ENCODE results near the gene AP2A2.

DNA sequence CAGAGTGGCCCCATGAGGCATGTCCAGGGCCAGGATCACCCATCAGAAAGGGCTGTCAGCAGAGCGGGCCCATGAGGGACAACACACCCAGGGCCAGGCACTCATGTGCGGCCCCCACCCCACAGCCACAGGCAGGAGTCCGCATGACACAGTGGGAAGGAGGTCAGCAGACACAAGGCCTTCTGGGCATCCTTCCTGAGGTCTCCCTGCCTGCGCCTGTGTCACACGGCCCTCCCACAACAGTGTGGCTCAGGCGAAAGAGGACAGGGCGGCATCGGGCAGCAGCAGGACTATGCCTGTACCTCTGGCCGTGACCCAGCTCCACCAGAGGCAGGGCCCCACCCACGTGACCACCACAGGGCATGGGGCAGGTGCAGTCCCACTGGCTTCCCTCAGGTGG lies 42.1 kb upstream of the AP2A2 start:
- TF ChIP-seq POLR2A (IDR thresholded peaks at IDR 0.05) (no peak), POLR2AphosphoS5 (IDR thresholded peaks at IDR 0.05) (no peak), EP300 (IDR thresholded peaks at IDR 0.05) (no peak)
- TF ChIP-seq, protein P1, sequence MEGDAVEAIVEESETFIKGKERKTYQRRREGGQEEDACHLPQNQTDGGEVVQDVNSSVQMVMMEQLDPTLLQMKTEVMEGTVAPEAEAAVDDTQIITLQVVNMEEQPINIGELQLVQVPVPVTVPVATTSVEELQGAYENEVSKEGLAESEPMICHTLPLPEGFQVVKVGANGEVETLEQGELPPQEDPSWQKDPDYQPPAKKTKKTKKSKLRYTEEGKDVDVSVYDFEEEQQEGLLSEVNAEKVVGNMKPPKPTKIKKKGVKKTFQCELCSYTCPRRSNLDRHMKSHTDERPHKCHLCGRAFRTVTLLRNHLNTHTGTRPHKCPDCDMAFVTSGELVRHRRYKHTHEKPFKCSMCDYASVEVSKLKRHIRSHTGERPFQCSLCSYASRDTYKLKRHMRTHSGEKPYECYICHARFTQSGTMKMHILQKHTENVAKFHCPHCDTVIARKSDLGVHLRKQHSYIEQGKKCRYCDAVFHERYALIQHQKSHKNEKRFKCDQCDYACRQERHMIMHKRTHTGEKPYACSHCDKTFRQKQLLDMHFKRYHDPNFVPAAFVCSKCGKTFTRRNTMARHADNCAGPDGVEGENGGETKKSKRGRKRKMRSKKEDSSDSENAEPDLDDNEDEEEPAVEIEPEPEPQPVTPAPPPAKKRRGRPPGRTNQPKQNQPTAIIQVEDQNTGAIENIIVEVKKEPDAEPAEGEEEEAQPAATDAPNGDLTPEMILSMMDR (IDR thresholded peaks at IDR 0.05), result no peak

Measured in stomach (tissue), 4 donors.